Measurements from ENCODE around the gene CST3. TPM values are rescaled to one million over a fixed set of nuclear protein-coding genes. Genes with fewer than 3 reads are reported as not detected.

Gene CST3
- polyA plus RNA-seq, 2 of the 4 experiments (the other 2 are of a cell fraction), result 136 to 238 TPM

DNA sequence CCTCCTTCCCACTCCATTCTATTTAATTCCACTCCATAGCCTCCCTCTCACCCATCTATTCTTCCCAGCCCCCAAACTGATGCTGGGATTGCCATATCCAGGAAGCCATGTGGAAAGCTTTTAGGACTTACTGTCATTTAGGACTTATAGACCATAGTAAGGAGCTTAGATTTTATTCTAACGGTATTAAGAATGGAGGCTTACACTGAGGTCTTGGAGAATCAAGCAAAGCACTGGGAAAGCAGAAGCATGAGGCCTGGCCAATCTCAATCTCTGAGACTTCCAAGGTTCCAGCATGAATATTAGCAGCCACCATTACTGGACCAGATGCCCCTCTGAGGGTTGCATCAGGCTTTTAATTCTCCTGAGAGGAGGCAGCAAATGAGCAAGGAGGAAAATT, 33.4 kb downstream of the CST3 start:
- no peak overlapping the region for H3K27ac ChIP-seq
- no peaks in the 10 kb centered on the region for H3K9me3 ChIP-seq
- ATAC-seq, result no peak
- no peak overlapping the region for H3K4me2 ChIP-seq
- POLR2A ChIA-PET, result no interaction called here
- no peaks in the 10 kb centered on the region; the same call in 2 of the 3 replicates for H3K4me1 ChIP-seq
- H3K4me3 ChIP-seq, result no peak overlapping the region
- DNase-seq (ENCODE audit: low read depth in 1 of 2, low spot score in 1 of 2), result no peak
- TF ChIP-seq ESRRA (IDR thresholded peaks at IDR 0.05; ENCODE audit: borderline replicate concordance, low read length) (no peak), TFCP2L1 (CRISPR knock-in tag; IDR thresholded peaks at IDR 0.05) (no peak), JUNB (IDR thresholded peaks at IDR 0.05) (no peak), NPAS2 (CRISPR knock-in tag; IDR thresholded peaks at IDR 0.05; ENCODE audit: borderline replicate concordance) (no peak), SREBF2 (IDR thresholded peaks at IDR 0.05) (no peak), PHF8 (IDR thresholded peaks at IDR 0.05; ENCODE audit: borderline replicate concordance, low read depth) (no peak), FOXS1 (CRISPR knock-in tag; IDR thresholded peaks at IDR 0.05) (no peak), RARB (CRISPR knock-in tag; IDR thresholded peaks at IDR 0.05) (no peak), KDM1A (IDR thresholded peaks at IDR 0.05; ENCODE audit: low read depth) (no peak), POLR2AphosphoS2 (conservative IDR thresholded peaks at IDR 0.05; ENCODE audit: low read length) (no peak), CBX2 (IDR thresholded peaks at IDR 0.05; ENCODE audit: borderline replicate concordance, low read depth) (no peak), ZC3H11A (IDR thresholded peaks at IDR 0.05) (no peak), RNF2 (IDR thresholded peaks at IDR 0.05; ENCODE audit: borderline replicate concordance, low read depth) (no peak), CHD4 (IDR thresholded peaks at IDR 0.05; ENCODE audit: borderline replicate concordance) (no peak)
- TF ChIP-seq, protein P1, sequence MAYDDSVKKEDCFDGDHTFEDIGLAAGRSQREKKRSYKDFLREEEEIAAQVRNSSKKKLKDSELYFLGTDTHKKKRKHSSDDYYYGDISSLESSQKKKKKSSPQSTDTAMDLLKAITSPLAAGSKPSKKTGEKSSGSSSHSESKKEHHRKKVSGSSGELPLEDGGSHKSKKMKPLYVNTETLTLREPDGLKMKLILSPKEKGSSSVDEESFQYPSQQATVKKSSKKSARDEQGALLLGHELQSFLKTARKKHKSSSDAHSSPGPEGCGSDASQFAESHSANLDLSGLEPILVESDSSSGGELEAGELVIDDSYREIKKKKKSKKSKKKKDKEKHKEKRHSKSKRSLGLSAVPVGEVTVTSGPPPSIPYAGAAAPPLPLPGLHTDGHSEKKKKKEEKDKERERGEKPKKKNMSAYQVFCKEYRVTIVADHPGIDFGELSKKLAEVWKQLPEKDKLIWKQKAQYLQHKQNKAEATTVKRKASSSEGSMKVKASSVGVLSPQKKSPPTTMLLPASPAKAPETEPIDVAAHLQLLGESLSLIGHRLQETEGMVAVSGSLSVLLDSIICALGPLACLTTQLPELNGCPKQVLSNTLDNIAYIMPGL (CRISPR knock-in tag; IDR thresholded peaks at IDR 0.05; ENCODE audit: borderline replicate concordance), result no peak
- TF ChIP-seq, protein P2, sequence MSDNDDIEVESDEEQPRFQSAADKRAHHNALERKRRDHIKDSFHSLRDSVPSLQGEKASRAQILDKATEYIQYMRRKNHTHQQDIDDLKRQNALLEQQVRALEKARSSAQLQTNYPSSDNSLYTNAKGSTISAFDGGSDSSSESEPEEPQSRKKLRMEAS (IDR thresholded peaks at IDR 0.05), result no peak
- FAIRE-seq, result no peak
- CTCF ChIA-PET, result interaction anchor here (1.3 to 8.7 kb wide), 2 partner anchors 161 to 167 kb away, joined by 3 to 70 read pairs; no protein-coding TSS in a partner anchor
- WGBS (ENCODE audit: missing lambda C conversion rate), result 54% methylated on average over 1 of the region's 1 CpG

DNA sequence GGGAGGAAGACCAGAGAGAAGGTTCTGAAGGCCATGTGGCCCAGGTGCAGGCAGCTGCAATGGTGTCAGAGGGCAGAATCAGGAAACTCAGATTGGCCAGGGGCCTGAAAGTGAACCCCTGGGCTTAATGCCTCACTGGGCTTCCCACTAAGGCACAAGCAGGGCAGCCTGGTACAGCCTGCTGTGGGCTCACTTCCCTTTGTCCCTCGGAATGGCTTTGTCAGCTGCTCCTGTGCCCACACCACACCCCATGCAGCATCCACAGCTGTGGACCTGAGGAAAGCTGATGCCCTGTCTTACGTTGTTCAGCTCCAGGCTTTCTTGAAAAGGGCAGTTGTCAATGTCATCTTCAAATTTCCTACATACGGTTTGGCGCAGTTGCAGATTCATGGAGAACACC, 34.4 kb downstream of the CST3 start:
- ChIA-PET CTCF (interaction anchor here (1.3 to 8.7 kb wide), 2 partner anchors 160 to 166 kb away, joined by 3 to 70 read pairs; no protein-coding TSS in a partner anchor), POLR2A (no interaction called here)
- Histone ChIP-seq H3K27ac (no peak overlapping the region), H3K4me2 (no peak overlapping the region), H3K4me3 (no peak overlapping the region), H3K4me1 (no peaks in the 10 kb centered on the region; the same call in 2 of the 3 replicates), H3K9me3 (no peaks in the 10 kb centered on the region)
- ATAC-seq, result no peak
- 64% methylated on average over 4 of the region's 4 CpGs for WGBS (ENCODE audit: missing lambda C conversion rate)
- TF ChIP-seq FOSL2 (IDR thresholded peaks at IDR 0.05) (no peak), FOSL2 (CRISPR knock-in tag; IDR thresholded peaks at IDR 0.05) (no peak), FOSB (CRISPR knock-in tag; IDR thresholded peaks at IDR 0.05) (no peak), HEYL (CRISPR knock-in tag; IDR thresholded peaks at IDR 0.05) (no peak), EHMT2 (IDR thresholded peaks at IDR 0.05; ENCODE audit: low read depth) (no peak), CEBPB (IDR thresholded peaks at IDR 0.05) (no peak), KDM5A (IDR thresholded peaks at IDR 0.05) (no peak), NR3C1 (IDR thresholded peaks at IDR 0.05) (no peak), EP300 (IDR thresholded peaks at IDR 0.05) (no peak), ZSCAN20 (CRISPR knock-in tag; IDR thresholded peaks at IDR 0.05) (no peak), RNF2 (IDR thresholded peaks at IDR 0.05; ENCODE audit: borderline replicate concordance, low read depth) (no peak), SREBF2 (IDR thresholded peaks at IDR 0.05) (no peak), RARB (CRISPR knock-in tag; IDR thresholded peaks at IDR 0.05) (no peak)
- TF ChIP-seq, protein P2 (IDR thresholded peaks at IDR 0.05), result no peak
- TF ChIP-seq, protein P3, sequence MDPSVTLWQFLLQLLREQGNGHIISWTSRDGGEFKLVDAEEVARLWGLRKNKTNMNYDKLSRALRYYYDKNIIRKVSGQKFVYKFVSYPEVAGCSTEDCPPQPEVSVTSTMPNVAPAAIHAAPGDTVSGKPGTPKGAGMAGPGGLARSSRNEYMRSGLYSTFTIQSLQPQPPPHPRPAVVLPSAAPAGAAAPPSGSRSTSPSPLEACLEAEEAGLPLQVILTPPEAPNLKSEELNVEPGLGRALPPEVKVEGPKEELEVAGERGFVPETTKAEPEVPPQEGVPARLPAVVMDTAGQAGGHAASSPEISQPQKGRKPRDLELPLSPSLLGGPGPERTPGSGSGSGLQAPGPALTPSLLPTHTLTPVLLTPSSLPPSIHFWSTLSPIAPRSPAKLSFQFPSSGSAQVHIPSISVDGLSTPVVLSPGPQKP (IDR thresholded peaks at IDR 0.05; ENCODE audit: low read depth, low read length), result no peak
- TF ChIP-seq, protein P4, sequence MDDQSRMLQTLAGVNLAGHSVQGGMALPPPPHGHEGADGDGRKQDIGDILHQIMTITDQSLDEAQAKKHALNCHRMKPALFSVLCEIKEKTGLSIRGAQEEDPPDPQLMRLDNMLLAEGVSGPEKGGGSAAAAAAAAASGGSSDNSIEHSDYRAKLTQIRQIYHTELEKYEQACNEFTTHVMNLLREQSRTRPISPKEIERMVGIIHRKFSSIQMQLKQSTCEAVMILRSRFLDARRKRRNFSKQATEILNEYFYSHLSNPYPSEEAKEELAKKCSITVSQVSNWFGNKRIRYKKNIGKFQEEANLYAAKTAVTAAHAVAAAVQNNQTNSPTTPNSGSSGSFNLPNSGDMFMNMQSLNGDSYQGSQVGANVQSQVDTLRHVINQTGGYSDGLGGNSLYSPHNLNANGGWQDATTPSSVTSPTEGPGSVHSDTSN (IDR thresholded peaks at IDR 0.05), result no peak
- FAIRE-seq, result no peak
- no peak for DNase-seq (ENCODE audit: low read depth in 1 of 2, low spot score in 1 of 2)
